Endothelial cell of umbilical vein (primary cell): ENCODE data around the gene RAB5IF.

Source experiments
- CTCF ChIP-seq, 2 donors: IDR thresholded peaks; 1 replicate in 1 of 2; 2 replicates in 1 of 2; pipeline ENCODE4 v1.5.1; 2011; ENCODE audit warnings: low read length in 2 of 2, mild to moderate bottlenecking in 2 of 2, moderate library complexity in 2 of 2, control low read depth in 1 of 2, inconsistent platforms in 1 of 2, low read depth in 1 of 2; ENCODE audit not compliant: insufficient read depth in 1 of 2; ENCODE audit errors: extremely low read depth in 1 of 2
- EZH2 ChIP-seq: IDR thresholded peaks from 2 replicates; pipeline ENCODE4 v1.6.1; 2012; ENCODE audit warnings: borderline replicate concordance, low read depth, mild to moderate bottlenecking, moderate library complexity, low read length, inconsistent platforms; ENCODE audit not compliant: severe bottlenecking
- FOS ChIP-seq: IDR thresholded peaks from 2 replicates; pipeline ENCODE4 v1.6.1; 2011; ENCODE audit warnings: mild to moderate bottlenecking, low read length, moderate library complexity, borderline replicate concordance; ENCODE audit not compliant: insufficient read depth

DNA sequence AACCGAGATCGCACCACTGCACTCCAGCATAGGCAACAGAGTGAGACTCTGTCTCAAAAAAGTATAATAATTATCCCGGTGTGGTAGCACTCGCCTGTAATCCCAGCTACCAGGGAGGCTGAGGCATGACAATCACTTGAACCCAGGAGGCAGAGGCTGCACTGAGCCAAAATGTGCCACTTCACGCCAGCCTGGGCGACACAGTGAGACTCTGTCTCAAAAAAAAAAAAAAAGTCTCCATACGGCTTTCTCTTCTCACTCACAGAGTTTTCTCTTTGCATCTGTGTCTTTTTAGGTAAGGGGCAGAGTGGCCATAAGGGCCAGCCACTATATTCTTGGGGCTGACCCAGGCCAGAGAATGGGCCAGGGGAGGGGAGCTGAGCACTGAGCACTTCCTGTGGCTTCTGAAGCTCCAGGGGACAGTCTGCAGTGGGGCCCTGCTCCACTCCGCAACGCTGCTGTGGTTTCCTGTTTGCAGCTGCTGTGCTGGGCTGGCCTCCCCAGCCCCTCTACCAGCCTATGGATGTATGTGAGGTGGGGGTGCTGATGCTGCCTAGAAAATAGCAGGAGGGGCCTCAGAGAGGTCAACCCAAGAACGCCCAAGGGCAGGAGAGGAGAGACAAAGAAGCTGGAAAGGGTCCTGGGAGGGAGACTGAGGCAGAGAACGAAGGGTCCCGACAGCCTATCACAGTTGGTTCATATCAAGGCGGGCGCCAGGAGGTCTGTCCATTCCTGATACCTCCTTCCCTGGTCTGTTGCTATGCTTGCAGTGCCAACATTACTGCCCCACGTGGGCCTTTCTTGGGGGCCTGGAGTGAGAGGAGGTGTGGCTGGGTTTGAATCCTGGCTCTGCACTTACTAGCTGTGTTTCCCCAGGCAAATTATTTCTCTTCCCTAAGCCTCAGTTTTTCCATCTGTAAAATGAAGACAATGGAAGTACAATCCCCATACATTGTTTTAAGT is 24.4 kb downstream of the RAB5IF start:
- no peak for TF ChIP-seq FOS
- TF ChIP-seq CTCF (IDR thresholded peaks at IDR 0.05; ENCODE audit: extremely low read depth in 1 of 2, insufficient read depth in 1 of 2, low read depth in 1 of 2, low read length in 2 of 2) = no peak
- TF ChIP-seq EZH2 = no peak
